MM.1S (cell line): ENCODE data around the gene AZI2.

ENCODE experiments used
- CTCF ChIP-seq: fragments of 300-600 bp; sonication (generic); IDR thresholded peaks from 2 replicates; pipeline ENCODE4 v1.5.1; 2016; ENCODE audit warnings: antibody characterized with exemption, low read length, mixed read lengths
- EZH2 ChIP-seq: fragments of 300-600 bp; sonication (generic); optimal IDR thresholded peaks from 2 replicates; pipeline ENCODE3; 2017; ENCODE audit warnings: low read depth, mild to moderate bottlenecking, antibody characterized with exemption, low read length, mixed read lengths

- TF ChIP-seq CTCF (no peak; the same call in 1 of the 2 replicates), EZH2 (no peak)
Measured at GRCh38 chr3:28348629-28349468, at the start of gene AZI2, which contains the start of gene ZCWPW2.
